Keratinocyte (primary cell): ENCODE results near the gene BET1L.

Source experiments
- CTCF ChIP-seq, 3 experiments: IDR thresholded peaks in 1 of 3; conservative IDR thresholded peaks in 1 of 3; optimal IDR thresholded peaks in 1 of 3; 2 replicates in 2 of 3; 3 replicates in 1 of 3; pipeline versions ENCODE3 to v1.5.1; 2011; ENCODE audit warnings: low read length in 3 of 3, mild to moderate bottlenecking in 3 of 3, moderate library complexity in 2 of 3, control low read depth in 1 of 3, inconsistent platforms in 1 of 3; ENCODE audit not compliant: insufficient read depth in 2 of 3; ENCODE audit errors: extremely low read depth in 1 of 3
- EZH2 ChIP-seq: IDR thresholded peaks from one replicate; pipeline ENCODE4 v1.6.1; 2012; ENCODE audit warnings: inconsistent platforms, mild to moderate bottlenecking, low read length, moderate library complexity

- TF ChIP-seq CTCF (optimal IDR thresholded peaks at IDR 0.05 in 1 of 3, IDR thresholded peaks at IDR 0.05 in 1 of 3, conservative IDR thresholded peaks at IDR 0.05 in 1 of 3; ENCODE audit: extremely low read depth in 1 of 3, insufficient read depth in 2 of 3, low read length in 3 of 3) (no peak), EZH2 (no peak)
These were observed 20.7 kb upstream of the BET1L start for GRCh38 chr11:227824-228379.
